ENCODE results near the gene ARHGEF28.
A peak's percentile ranks its signal among the peaks of the same experiment; 100 is the strongest.

Gene ARHGEF28

DNA sequence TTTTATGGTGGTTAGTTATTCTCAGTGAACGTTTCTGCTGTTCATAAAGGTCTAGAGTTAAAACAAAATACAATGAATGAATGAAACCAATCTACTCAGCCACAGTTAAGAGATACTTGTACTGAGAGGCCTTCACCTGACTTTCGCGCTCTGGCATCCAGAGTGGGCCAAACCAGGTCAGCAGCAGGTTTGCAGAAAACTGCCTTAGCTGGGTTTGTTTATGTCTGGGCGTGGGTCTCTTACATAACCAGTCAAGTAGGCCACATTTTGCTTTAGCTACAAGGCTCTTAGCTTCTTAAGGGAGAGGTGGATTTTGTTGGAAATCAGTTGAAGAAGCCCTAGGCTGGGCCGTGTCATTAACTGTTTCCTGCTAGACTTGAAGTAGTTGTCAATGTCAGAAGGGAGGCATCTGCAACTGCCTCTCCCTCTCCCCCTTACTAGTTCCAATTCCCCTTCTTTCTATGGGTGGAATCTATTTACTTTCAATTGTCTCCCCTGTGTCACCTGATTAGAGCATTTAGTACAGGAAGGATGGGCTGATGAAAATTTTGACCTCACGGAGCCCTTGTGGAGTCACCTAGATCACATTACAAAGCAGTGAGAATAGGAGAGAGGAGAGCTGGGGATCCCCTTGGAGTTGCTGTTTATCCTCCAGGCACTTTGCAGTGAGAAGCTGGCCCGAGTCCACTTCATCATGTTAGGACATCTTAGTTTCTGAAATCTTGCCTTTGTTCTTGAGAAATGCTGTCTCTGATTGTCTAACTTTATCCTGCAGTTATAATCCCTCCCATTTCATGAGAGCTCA lies 200.5 kb downstream of the ARHGEF28 start:
- peak overlapping the region in 1 of 2 donors; percentile 67 for H3K27ac ChIP-seq
- H3K4me3 ChIP-seq: no peak overlapping the region
- TF ChIP-seq, protein P1, sequence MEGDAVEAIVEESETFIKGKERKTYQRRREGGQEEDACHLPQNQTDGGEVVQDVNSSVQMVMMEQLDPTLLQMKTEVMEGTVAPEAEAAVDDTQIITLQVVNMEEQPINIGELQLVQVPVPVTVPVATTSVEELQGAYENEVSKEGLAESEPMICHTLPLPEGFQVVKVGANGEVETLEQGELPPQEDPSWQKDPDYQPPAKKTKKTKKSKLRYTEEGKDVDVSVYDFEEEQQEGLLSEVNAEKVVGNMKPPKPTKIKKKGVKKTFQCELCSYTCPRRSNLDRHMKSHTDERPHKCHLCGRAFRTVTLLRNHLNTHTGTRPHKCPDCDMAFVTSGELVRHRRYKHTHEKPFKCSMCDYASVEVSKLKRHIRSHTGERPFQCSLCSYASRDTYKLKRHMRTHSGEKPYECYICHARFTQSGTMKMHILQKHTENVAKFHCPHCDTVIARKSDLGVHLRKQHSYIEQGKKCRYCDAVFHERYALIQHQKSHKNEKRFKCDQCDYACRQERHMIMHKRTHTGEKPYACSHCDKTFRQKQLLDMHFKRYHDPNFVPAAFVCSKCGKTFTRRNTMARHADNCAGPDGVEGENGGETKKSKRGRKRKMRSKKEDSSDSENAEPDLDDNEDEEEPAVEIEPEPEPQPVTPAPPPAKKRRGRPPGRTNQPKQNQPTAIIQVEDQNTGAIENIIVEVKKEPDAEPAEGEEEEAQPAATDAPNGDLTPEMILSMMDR (IDR thresholded peaks at IDR 0.05): no peak
- no peak for DNase-seq (ENCODE audit: low spot score)

DNA sequence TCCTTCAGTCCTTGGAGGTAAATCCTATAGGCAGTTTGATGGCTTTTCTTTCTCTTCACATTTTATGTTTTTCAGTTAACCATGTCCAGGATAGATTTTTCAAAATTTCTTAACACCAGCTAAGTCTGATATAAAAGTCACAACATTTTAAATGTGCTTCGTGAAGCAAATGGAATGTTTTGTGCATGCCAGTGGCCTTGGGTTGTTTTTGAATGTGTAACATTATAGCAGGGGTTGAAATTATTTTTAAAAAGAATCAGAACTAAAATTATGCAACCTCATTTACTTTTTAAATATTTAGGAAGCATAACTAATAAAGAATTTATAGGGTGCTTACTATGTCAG lies 201.1 kb downstream of the ARHGEF28 start:
- no peak for DNase-seq (ENCODE audit: low spot score)
- Histone ChIP-seq H3K27ac (peak overlapping the region in 1 of 2 donors; percentile 67), H3K4me3 (no peak overlapping the region)
- TF ChIP-seq, protein P1 (IDR thresholded peaks at IDR 0.05): no peak

DNA sequence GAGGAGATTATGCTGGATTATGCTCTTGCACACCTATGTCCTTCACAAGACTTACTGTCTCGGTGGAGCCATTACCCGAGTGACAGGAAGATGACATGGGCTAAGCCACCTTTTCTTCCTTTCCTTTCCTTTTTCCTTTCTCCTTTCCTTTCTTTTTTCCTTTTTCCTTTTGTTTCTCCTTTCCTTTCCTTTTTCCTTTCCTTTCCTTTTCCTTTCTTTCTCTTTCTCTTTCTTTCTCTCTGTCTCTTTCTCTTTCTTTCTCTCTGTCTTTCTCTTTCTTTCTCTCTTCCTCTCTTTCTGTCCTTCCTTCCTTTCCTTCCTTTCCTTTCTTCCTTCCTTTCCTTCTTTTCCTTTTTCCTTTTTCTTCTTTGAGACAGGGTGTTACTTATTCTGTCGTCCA lies 202.5 kb downstream of the ARHGEF28 start:
- TF ChIP-seq, protein P1 (IDR thresholded peaks at IDR 0.05): no peak
- Histone ChIP-seq H3K4me3 (no peak overlapping the region), H3K27ac (no peak overlapping the region)
- DNase-seq (ENCODE audit: low spot score): no peak

DNA sequence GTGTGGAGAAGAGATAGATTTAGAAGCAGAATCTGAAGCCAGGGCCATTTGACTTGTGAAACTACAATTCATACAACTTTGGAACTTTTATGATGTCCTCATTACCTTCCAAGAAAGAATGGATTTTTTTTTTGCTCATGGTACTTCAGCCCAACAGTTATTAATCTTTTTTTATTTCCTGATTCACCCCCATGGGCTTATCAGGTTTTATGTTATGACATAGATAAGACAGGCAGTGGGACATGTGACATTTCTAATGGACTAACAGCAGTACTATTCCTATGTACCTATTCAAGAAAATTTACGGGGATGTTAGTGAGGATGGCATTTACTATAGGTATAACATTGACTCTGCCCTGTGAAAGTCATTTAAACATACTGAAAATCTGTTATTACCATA lies 204.7 kb downstream of the ARHGEF28 start:
- TF ChIP-seq, protein P1 (IDR thresholded peaks at IDR 0.05): no peak
- Histone ChIP-seq H3K27ac (no peak overlapping the region), H3K4me3 (no peak overlapping the region)
- DNase-seq (ENCODE audit: low spot score): no peak

DNA sequence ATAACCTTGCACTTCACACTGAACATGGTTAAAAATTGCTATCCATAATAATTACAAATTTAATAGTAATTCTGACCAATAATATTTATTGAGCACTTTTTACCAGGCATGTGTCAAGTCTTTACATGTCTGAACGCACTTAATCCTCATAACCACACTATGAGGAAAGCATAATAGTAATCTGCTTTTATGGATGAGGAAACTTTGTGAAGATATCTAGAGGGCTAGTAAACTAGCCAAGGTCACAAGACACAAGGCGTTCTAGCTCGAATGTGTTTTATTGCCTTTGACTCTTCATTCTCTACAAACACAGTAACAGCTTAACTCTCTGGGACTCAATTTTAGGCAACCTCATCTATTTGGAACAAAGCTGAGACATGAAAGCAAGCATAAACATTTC lies 205.1 kb downstream of the ARHGEF28 start:
- Histone ChIP-seq H3K4me3 (no peak overlapping the region), H3K27ac (no peak overlapping the region)
- DNase-seq (ENCODE audit: low spot score): no peak
- TF ChIP-seq, protein P1 (IDR thresholded peaks at IDR 0.05): no peak

DNA sequence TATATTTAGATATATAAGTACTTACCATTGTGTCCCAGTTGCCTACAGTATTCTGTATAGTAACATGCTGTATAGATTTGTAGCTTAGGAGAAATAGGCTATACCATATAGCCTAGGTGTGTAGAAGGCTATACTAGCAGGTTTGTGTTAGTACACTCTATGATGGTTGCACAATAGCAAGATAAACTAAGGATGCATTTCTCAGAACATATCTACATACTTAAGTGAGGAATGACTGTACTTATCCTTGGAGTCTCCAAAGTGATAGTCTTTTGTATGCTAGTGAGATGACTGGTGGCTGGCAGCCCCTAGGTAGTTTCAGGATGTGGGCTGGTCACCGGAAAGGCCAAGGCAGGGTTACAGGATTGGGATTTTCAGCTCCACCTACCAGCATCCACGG lies 208.7 kb downstream of the ARHGEF28 start:
- Histone ChIP-seq H3K27ac (no peak overlapping the region), H3K4me3 (no peak overlapping the region)
- TF ChIP-seq, protein P1 (IDR thresholded peaks at IDR 0.05): no peak
- DNase-seq (ENCODE audit: low spot score): no peak

DNA sequence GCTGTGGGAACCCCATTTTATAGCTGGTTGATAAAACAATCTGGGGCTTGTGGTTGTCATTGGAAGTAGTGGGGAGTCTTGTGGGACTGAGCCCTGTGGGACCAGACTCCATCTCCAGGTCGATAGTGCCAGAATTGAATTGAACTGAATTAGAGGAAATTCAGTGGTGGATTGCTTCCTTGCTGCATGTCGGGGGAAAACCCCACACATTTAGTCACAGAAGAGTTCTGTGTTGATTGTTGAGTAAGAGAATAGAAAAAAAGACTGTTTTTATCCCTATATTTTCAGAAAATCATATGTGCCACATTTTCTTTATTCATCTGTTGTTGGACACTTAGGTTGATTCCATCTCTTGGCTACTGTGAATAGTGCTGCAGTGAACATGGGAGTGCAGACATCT lies 209.7 kb downstream of the ARHGEF28 start:
- no peak for DNase-seq (ENCODE audit: low spot score)
- H3K4me3 ChIP-seq: no peak overlapping the region
- TF ChIP-seq, protein P1 (IDR thresholded peaks at IDR 0.05): no peak
- H3K27ac ChIP-seq: no peak overlapping the region

Measured in coronary artery (tissue), 2 donors.